Measurements from ENCODE around the gene TCEAL8. TPM values are rescaled to one million over a fixed set of nuclear protein-coding genes. Genes with fewer than 3 reads are reported as not detected.

The TCEAL8 gene
- total RNA-seq, 1 experiment from 2014 or later: 74.6 TPM

Other genes with a start within 250 kb of the TCEAL8 start
- gene BEX1, start 191.0 kb downstream of the TCEAL8 start, total RNA-seq (2021): 45.2 to 49.3 TPM (median 46.8 TPM) in 3 replicates
- not detected in 3 replicates for gene NXF3, start 162.0 kb downstream of the TCEAL8 start, total RNA-seq (2021)
- 57.9 to 71.6 TPM (median 67.9 TPM) in 3 replicates for gene BEX4, start 40.0 kb downstream of the TCEAL8 start, total RNA-seq (2021)
- 3.5 to 5.6 TPM (median 5.3 TPM) in 3 replicates for gene TCEAL5, start 21.6 kb upstream of the TCEAL8 start, total RNA-seq (2021)
- gene BEX2, start 55.8 kb upstream of the TCEAL8 start, total RNA-seq (2021): 30.6 to 34.1 TPM (median 32.8 TPM) in 3 replicates
- 5.6 to 7.7 TPM (median 7.2 TPM) in 3 replicates for gene TCEAL7, start 75.1 kb upstream of the TCEAL8 start, total RNA-seq (2021)
- gene TCEAL9, start 101.4 kb upstream of the TCEAL8 start, total RNA-seq (2021): 30.4 to 35.0 TPM (median 30.7 TPM) in 3 replicates
- gene BEX3, start 121.4 kb upstream of the TCEAL8 start, total RNA-seq (2021): 263 to 292 TPM (median 277 TPM) in 3 replicates